NCI-H524 treated with DMSO at 0.1 percent for 48 hours (cell line): ENCODE results near the gene EME2.
"Not testable (repeated sequence)": the region's sequence is repeated elsewhere in the genome, so short reads cannot be mapped to it uniquely, and the experiment has no call there.

Experiments
- DNase-seq: peaks from one replicate; lab custom pipeline; 2025; lab: John Stamatoyannopoulos, UW

The EME2 gene

DNA sequence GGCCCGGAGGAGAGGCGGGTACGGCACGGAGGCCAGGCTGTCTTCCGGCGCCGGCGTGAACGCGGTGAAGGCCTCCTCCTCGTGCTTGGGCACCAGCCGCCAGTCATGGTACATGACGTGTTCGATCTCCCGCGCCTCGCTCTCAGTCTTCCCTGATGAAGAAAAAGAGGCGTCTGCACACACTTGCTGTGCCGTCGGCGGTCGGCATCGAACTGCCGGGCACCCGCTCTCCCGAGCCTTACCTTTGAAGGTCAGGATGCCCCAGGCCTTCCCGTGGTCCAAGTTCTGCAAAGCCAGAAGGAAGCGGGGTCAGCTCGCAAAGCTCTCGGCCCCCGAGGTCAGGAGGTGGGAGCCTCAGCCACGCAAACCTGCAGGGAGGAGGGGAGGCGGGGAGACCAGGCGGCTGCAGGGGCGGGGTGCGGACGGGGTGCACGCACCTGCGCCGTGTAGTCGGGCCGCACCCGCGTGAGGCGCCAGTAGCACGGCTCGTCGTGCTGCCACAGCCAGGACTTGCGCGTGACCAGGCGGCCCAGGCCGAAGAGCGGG lies at the start of gene EME2:
Gene EME2, plus strand, starts transcription at position 449 of the 546 bp plus-strand sequence. CDS start 418 bp downstream, outside the sequence.
- DNase-seq: no peak

GRCh38 chr16:1723450-1724147 lies 49.0 kb upstream of the EME2 start:
- no peak for DNase-seq

DNA sequence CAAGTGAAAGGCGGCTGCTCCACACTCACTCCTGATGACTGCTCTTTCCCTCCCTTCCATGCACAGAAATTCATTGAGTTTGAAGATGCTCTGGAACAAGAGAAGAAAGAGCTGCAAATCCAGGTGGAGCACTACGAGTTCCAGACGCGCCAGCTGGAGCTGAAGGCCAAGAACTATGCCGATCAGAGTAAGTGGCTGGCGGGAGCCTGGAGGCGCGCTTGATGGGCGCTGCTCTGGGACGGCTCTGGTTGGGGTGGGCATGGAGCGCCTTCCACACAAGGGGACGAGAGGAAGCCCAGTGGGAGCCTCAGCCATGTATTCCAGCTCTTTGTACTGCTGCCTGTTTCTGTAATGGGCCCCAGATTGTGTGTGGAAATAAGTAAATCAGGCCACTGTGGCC lies 48.1 kb upstream of the EME2 start:
- no peak for DNase-seq

DNA sequence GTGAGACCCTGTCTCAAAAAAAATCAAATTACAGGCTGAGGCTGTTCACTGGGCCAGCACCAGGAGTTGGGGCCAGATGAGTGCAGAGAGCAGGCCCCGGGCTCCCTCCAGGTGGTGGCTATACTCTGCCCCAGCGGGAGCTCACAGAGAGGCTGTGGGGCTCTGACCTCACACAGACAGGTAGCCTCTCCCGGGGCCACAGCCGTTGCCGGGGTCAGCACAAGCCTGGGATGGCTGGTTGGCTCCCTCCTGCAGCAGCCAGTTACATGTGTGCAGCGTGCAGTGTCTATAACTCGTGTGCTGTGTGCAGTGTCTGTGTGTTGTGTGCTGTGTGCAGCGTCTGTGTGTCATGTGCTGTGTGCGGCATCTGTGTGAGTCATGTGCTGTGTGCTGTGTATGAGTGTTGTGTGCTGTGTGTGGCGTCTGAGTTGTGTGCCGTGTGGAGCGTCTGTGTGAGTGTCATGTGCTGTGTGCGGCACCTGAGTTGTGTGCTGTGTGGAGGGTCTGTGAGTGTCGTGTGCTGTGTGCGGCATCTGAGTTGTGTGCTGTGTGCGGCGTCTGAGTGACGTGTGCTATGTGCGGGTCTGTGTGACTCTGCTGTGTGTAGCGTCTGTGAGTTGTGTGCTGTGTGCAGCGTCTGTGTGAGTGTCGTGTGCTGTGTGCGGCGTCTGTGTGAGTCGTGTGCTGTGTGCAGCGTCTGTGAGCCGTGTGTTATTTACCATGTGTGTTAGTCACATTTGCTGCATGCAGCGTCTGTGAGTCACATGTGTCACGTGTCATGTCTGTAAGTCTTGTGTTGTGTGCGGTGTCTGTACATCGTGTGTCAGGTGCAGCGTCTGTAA lies 45.7 kb upstream of the EME2 start:
- DNase-seq: no peak

DNA sequence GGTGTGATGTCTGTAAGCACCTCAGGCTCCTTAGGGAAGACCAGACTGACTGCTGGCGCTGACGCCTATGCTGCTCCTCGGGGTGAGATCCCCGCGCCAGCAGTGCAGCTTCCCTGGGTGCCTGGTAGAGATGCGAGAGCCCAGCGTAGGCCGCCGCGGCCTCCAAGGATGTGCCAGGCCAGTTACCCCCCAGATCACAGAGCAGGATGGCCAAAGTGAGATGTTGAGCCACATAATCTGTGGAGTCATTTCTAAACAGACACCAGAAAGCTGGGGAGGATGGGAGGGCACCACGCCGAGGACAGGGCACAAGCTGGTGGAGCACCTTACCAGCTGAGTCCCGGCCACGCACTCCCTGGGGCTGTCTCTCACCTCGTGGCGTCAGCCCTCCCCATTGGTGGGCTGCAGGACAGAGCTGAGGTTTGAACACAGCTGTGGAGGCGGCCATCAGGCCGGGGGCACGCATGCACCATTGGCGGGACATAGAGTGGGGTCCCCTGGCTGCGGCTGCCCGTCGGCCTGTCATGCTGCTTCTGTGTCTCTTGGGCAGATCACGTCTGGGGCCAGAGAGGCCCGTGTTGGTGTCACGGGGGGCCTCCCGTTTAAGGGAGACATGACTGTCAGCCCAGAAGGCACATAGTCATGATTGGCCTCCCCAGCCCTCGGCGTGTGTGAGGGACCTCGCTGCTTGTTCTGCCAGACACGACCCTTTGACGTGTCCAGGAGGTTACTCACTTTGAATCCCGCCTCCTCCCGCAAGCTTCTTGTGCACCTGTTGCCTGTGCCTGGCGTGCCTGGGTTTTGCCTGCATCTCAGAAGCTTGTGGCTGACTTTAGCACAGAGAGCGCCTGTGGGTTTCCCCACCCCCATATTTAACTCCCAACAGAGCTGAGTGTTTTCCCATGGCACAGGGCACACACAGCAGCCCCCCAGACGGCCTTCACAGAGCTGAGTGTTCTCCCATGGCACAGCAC lies 44.7 kb upstream of the EME2 start:
- DNase-seq: no peak

DNA sequence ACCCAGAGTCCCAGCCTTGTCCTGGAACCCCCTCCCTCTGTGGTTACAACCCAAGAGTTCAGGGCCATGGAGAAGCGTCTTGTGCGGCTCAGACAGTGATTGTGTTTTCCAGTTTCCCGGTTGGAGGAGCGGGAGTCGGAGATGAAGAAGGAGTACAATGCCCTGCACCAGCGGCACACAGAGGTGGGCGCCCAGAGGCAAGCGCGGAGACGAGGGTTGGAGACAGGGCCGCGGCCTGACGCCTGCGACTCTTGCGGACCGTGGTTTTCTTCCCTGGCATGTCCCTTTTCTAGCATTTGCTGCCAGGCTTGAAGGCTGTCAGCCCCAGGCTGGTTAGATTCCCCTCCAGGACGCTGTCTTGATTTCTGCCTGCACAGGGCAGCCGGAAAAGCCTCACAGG lies 43.6 kb upstream of the EME2 start:
- DNase-seq: no peak

DNA sequence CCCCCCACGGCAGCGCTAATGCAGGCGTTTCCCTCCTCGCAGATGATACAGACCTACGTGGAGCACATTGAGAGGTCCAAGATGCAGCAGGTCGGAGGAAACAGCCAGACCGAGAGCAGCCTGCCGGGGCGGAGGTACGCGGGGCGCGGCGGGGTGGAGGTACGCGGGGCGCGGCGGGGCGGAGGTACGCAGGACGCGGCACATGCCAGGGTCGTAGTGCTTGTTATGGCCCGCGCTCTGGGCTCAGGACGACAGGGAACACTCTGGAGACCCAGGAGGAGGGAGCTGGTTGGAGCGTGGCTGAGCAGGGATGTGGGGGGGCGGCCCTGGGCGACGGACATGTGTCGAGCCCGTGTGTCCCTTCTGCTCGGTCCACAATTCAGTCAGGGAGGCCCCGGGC lies 43.2 kb upstream of the EME2 start:
- DNase-seq: no peak

DNA sequence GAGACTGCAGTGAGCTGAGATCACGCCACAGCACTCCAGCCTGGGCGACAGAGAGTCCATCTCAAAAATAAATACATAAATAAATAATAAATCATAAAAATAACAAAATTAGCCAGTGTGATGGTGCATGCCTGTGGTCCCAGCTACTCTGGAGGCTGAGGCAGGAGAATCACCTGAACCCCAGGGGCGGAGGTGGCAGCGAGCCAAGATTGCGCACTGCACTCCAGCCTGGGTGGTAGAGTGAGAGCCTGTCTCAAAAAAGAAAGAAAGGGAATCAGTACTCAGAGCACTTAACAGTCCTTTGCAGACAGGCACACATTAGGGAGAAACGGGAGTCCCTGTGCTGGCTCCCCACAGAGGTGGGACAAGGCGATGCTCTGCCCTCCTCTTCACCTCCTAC lies 41.5 kb upstream of the EME2 start:
- DNase-seq: no peak

- no peak for DNase-seq
These were observed 41.0 kb upstream of the EME2 start for GRCh38 chr16:1731603-1732002.

- DNase-seq: no peak
These were observed 40.5 kb upstream of the EME2 start for GRCh38 chr16:1732071-1732470.

DNA sequence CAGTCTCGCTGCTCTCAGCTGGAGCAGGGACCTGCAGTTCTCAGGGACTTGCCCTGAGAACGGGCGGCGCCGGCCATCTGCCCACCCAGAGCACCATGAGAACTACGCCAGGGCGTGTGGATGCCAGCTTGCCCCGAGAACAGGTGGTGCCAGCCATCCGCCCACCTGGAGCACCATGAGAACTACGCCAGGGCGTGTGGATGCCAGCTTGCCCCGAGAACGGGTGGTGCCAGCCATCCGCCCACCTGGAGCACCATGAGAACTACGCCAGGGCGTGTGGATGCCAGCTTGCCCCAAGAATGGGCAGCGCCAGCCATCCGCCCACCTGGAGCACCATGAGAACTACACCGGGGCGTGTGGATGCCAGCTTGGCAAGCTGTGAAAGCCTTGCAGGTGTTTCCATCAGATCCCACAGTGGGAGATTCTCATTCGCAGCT lies 40.0 kb upstream of the EME2 start:
- not testable (repeated sequence) for DNase-seq

DNA sequence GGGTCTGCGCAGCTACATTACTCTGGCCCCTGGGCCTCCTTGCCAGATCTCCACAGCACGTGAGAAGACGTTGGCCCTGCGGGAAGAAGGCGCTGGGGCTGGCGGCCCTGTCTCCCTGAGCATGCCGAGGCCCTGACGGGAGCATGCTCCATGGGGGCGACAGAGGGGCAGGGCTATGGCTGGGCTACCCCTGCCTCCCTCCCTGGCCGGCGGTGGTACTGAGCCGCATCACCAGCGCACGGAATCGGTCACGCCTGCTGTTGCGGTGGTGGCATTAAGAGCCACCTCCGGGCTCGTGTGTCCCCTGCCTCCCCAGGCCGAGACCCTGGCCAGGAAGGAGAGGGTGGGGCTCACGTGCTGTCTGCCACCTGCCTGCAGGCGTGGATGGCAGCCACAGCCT lies 38.5 kb upstream of the EME2 start:
- DNase-seq: no peak

DNA sequence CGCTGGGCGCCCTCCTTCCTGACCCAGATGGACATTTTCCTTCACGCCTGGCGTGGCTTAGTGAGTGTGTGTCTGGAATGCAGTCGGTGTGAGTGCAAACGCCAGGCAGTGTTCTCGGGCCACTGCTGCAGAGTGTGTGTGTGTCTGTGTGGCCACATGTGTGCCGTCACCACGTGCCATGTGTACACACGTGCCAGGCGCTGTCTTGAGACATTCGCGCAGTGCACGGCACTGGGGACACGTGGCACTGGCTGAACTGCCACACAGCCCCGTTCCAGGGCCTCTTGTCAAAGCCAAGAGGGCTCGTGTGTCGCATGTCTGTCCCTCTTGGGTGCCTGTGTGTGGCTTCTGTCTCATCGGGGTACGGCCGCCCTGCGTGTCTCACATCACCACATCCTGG lies 37.8 kb upstream of the EME2 start:
- DNase-seq: no peak

DNA sequence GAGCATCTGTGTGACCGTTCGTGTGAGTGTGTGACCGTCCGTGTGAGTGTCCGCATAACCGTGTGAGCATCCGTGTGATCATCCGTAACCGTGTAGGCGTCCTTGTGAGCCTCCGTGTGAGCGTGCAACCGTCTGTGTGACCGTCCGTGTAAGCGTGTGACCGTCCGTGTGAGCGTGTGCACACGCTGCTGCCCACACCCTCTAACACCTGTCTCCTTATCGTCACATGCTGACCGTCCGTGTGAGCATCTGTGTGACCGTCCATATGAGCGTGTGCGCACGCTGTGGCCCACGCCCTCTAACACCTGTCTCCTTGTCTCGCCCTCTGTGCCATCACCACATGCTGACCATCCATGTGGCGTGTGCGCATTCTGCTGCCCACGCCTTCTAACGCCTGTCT lies 32.4 kb upstream of the EME2 start:
- DNase-seq: no peak

- no peak for DNase-seq
These were observed 31.7 kb upstream of the EME2 start for GRCh38 chr16:1740781-1741490.

- DNase-seq: no peak
These were observed 31.0 kb upstream of the EME2 start for GRCh38 chr16:1741553-1742165.

- no peak for DNase-seq
These were observed 29.0 kb upstream of the EME2 start for GRCh38 chr16:1743376-1744337.

DNA sequence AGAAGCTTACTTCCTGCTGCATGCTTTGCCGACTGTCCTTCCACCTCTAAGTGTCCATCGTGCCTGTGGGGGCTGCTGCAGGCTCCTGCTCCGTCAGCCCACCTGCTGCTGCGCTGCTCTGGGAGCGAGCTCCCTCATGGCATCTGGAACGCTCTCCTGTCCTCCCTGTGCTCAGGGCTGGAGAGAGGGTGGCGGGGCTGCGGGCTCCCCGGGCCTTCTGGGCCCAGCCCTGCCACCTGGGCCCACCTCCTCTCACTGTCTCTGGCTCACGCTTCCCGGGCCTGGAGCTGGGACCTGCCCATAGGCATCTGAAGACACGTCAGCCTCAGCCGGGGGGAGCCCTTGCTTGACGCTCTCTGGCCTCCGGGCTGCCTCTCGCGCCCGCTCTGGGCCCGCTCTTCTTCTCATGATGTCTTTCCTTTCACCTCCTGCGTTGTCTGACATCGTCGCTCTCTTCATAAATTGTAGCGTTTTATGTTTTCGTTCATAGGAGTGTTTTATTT lies 28.2 kb upstream of the EME2 start:
- no peak for DNase-seq

DNA sequence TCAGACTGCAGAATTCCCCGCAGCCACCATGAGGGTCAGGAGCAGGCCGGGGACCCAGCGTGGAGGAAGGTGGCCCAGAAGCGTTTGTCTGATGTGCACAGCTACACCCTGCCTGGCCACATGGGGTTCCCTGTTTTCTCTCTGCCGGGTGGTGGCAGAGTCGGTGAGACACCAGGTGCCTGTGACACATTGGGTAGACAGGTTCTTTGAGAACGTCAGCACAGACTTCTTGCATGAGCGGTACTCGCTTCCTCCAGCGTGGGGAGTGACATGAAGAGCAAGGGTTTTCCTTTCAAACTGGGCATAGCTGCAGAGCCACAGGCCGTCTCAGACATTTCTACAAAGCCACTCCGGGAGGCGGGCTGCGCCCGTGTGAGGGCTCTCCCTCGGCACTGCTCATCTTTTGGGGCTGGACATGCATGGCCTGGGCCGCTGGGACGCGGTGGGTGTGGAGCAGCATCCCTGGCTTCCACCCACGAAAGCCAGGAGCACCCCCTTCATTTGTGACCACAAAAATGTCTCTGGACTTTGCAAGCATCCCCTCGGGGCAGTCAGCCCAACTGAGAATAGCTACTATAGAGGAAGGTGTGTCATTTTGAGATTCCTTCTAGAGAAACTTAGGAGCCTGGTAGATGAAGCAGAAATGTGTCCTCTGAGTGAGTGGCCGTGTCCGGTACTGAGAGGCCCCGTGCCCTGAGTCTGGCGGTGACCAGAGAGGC lies 27.3 kb upstream of the EME2 start:
- DNase-seq: no peak
